Breast epithelium (tissue), 4 donors: ENCODE measurements around the gene ENOX1. TPM values are rescaled to one million over a fixed set of nuclear protein-coding genes. Genes with fewer than 3 reads are reported as not detected.

Source experiments
- DNase-seq, 2 donors: peaks; one replicate each; pipeline ENCODE4 v3.0.0-alpha.2; 2019; ENCODE audit warnings: low spot score in 2 of 2
- H3K27ac ChIP-seq, 2 donors: fragments of 200-600 bp; sonication (generic) in 1 of 2; one replicate each; pipeline ENCODE4 v1.5.1; 2016 to 2019; ENCODE audit warnings: mild to moderate bottlenecking in 1 of 2
- H3K27me3 ChIP-seq, 2 donors: fragments of 200-600 bp; sonication (generic) in 1 of 2; one replicate each; pipeline versions ENCODE4 v1.5.1 to v1.6.0; 2017 to 2019; ENCODE audit warnings: control low read depth in 1 of 2, mild to moderate bottlenecking in 1 of 2
- H3K36me3 ChIP-seq: fragments of 200-600 bp; one replicate; pipeline ENCODE4 v1.5.1; 2019
- H3K4me1 ChIP-seq, 2 donors: fragments of 200-600 bp; sonication (generic); one replicate each; pipeline ENCODE4 v1.5.1; 2016 to 2019; ENCODE audit warnings: control low read depth in 1 of 2
- H3K4me3 ChIP-seq, 3 donors: fragments of 200-600 bp; sonication (generic); 1 replicate in 2 of 3; 2 replicates in 1 of 3; pipeline ENCODE4 v1.5.1; 2016 to 2019; ENCODE audit warnings: mild to moderate bottlenecking in 3 of 3, moderate library complexity in 2 of 3
- H3K9me3 ChIP-seq, 2 donors: fragments of 200-600 bp; sonication (generic) in 1 of 2; one replicate each; pipeline ENCODE4 v1.5.1; 2016 to 2019; ENCODE audit warnings: control low read depth in 1 of 2
- CTCF ChIP-seq, 3 donors: fragments of 450-650 bp; IDR thresholded peaks; one replicate each; pipeline ENCODE4 v1.5.1; 2016 to 2017; ENCODE audit warnings: antibody characterized with exemption in 3 of 3, mild to moderate bottlenecking in 3 of 3, moderate library complexity in 3 of 3
- POLR2A ChIP-seq: fragments of 450-650 bp; IDR thresholded peaks from one replicate; pipeline ENCODE4 v1.6.1; 2016; ENCODE audit warnings: antibody characterized with exemption, mild to moderate bottlenecking, moderate library complexity
- POLR2AphosphoS5 ChIP-seq, 3 donors: sonication (generic); formaldehyde crosslinking; IDR thresholded peaks; one replicate each; pipeline ENCODE4 v1.6.1; 2017; ENCODE audit warnings: antibody characterized with exemption in 3 of 3
- intact Hi-C: fragments of 100-400 bp; cut with DNase I; formaldehyde crosslinking; loops from one replicate; pipeline ENCODE4 v1.15.1; 2023; ENCODE audit warnings: low total_unique reads
- total RNA-seq, 3 donors: library from RNA; depleted of rRNA; stranded (reverse); fragments of >200 nt; gene quantifications; one replicate each; pipeline ENCODE4 v1.1.0, GENCODE V29; 2016

The ENOX1 gene
- total RNA-seq, 3 donors from 2014 or later, result 1.9 to 2.3 (median 2.0) TPM

GRCh38 chr13:43279696-43280095 is 507.1 kb downstream of the ENOX1 start:
- Histone ChIP-seq H3K4me1 (no peaks in the 10 kb centered on the region), H3K36me3 (no peaks in the 10 kb centered on the region), H3K4me3 (no peak overlapping the region), H3K9me3 (no peaks in the 10 kb centered on the region), H3K27ac (no peak overlapping the region), H3K27me3 (no peaks in the 10 kb centered on the region)
- intact Hi-C loops, result no loop called here
- DNase-seq, result no peak
- TF ChIP-seq POLR2AphosphoS5 (IDR thresholded peaks at IDR 0.05), result no peak
- TF ChIP-seq POLR2A, result no peak
- no peak for TF ChIP-seq CTCF (IDR thresholded peaks at IDR 0.05)

GRCh38 chr13:43278127-43278526 is 508.6 kb downstream of the ENOX1 start:
- Histone ChIP-seq H3K36me3 (no peaks in the 10 kb centered on the region), H3K27ac (no peak overlapping the region), H3K4me1 (no peaks in the 10 kb centered on the region), H3K27me3 (no peaks in the 10 kb centered on the region), H3K9me3 (no peaks in the 10 kb centered on the region), H3K4me3 (no peak overlapping the region)
- DNase-seq, result no peak
- intact Hi-C loops, result no loop called here
- TF ChIP-seq CTCF (IDR thresholded peaks at IDR 0.05), result no peak
- TF ChIP-seq POLR2AphosphoS5 (IDR thresholded peaks at IDR 0.05), result no peak
- no peak for TF ChIP-seq POLR2A

DNA sequence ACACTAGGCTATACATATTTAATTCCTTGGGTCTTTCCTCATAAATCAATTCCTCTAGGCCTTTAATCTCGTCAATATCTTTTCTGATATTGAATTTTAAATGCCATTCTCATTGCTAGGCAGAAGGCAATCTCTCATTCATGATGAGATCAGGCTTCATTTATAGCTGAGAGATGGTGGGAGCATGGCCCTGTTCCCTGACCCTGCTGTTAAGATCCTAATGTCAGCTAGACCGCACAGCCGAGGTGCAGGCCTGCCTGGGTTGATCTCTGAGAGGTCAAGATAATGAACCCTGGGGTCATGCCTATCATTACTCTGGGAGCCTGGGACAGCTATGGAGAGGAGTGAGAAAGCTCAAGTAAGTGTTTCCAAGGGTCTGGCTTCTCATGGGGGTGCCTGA is 509.6 kb downstream of the ENOX1 start:
- Histone ChIP-seq H3K9me3 (no peaks in the 10 kb centered on the region), H3K27ac (no peak overlapping the region), H3K4me3 (no peak overlapping the region), H3K36me3 (no peaks in the 10 kb centered on the region), H3K4me1 (no peaks in the 10 kb centered on the region), H3K27me3 (no peaks in the 10 kb centered on the region)
- intact Hi-C loops, result no loop called here
- no peak for DNase-seq
- no peak for TF ChIP-seq POLR2AphosphoS5 (IDR thresholded peaks at IDR 0.05)
- no peak for TF ChIP-seq POLR2A
- no peak for TF ChIP-seq CTCF (IDR thresholded peaks at IDR 0.05)

- intact Hi-C loops, result no loop called here
Measured at GRCh38 chr13:43274881-43275280, 511.9 kb downstream of the ENOX1 start.

GRCh38 chr13:43273362-43273761 is 513.4 kb downstream of the ENOX1 start:
- H3K27me3 ChIP-seq, result no peaks in the 10 kb centered on the region
- no peak for DNase-seq
- intact Hi-C loops, result no loop called here
- H3K36me3 ChIP-seq, result no peaks in the 10 kb centered on the region
- H3K4me1 ChIP-seq, result no peaks in the 10 kb centered on the region
- H3K4me3 ChIP-seq, result no peak overlapping the region
- H3K27ac ChIP-seq, result no peak overlapping the region
- H3K9me3 ChIP-seq, result no peaks in the 10 kb centered on the region
- TF ChIP-seq POLR2AphosphoS5 (IDR thresholded peaks at IDR 0.05), result no peak
- TF ChIP-seq CTCF (IDR thresholded peaks at IDR 0.05), result no peak
- no peak for TF ChIP-seq POLR2A

More at GRCh38 chr13:43274881-43275280, 511.9 kb downstream of the ENOX1 start:
- Histone ChIP-seq H3K4me3 (no peak overlapping the region), H3K9me3 (no peaks in the 10 kb centered on the region), H3K36me3 (no peaks in the 10 kb centered on the region), H3K27me3 (no peaks in the 10 kb centered on the region), H3K4me1 (no peaks in the 10 kb centered on the region), H3K27ac (no peak overlapping the region)
- TF ChIP-seq POLR2AphosphoS5 (IDR thresholded peaks at IDR 0.05) (no peak), CTCF (IDR thresholded peaks at IDR 0.05) (no peak), POLR2A (no peak)
- DNase-seq, result no peak
